ENCODE measurements around the gene SOCS1.

SOCS1 gene

DNA sequence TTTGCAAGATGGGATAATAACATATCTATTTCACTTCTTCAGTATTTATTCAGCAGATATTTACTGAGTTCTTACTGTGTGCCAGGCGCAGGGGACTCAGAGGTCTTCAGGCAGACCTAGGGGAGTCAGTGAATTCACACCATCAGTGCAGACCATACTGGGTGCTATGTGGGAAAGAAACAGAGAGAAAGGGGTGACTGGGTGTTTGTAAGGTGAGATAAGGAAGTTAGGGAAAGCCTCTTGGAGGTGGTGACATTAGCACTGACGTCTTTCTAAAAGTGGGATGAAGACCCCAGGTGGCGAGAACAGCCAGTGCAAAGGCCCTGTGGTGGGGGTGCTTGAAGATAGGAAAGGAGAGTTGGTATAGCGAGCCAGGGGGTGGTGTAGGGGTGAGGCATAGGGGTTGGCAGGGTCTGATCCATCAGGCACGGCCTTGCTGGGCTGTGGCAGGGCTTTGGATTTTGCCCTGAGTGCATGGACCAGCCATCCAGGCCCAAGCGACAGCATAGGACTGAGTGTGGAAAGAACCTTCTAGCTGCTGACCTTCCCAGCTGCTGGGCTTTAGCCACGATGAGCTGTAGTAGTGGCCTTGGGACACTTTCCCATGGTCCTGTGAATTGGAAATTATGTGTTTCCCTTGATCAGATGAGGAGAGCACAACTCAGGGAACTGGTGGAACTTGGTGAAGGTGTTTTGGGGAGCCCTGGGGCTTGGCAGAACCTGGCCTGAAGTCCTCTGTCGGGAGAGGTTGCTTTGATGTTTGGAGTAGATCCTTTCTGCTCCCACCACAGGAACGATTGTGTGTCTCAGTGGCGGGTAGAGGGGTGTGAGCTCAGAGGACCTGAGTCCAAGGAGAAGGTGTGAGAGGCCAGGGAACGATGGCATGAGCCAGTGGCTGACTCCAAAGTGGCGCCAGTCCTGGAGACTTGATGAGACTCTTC, 3.9 kb upstream of the SOCS1 start:
- no peak for DNase-seq

DNA sequence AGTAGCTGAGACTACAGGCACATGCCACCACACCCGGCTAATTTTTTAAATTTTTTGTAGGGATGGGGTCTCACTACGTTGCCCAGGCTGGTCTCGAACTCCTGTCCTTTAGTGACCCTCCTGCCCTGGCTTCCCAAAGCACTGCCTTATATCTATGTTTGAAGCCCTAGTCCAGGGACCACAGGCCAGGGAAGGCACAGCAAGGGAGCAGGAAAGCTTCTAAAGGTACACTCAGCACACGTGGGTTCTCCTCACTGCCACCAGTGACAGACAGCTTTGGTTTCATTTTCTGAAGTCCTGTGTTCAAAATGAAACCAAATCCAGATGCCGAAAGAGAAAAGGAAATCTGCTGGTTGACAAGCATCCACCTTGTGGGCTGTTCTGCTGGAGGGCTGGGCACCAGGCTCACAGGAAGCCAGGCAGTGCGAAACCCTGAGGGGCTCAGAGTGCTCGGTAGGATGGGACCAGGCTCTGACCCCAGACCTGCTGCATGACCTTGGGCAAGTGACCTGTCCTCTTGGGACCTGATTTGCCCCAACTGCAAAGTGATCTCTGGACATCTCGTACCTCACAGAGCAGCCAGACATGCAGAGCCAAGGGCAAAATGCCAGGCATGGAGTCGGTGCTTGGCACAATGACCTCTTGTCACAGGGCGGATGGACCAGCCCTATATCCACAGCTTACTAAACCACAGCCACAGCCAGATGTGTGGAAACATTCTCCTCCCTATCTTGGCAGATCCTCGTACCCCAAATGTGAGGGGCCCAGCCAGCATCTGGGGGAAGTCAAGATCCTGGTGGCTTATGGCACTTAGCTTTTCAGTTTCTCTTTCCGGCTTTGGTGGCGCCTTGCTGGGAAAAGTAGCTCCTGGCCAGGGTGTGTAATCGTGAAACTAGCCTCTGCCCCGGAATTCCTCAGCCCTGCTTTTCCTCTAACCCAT, 2.8 kb upstream of the SOCS1 start:
- no peak for DNase-seq

DNA sequence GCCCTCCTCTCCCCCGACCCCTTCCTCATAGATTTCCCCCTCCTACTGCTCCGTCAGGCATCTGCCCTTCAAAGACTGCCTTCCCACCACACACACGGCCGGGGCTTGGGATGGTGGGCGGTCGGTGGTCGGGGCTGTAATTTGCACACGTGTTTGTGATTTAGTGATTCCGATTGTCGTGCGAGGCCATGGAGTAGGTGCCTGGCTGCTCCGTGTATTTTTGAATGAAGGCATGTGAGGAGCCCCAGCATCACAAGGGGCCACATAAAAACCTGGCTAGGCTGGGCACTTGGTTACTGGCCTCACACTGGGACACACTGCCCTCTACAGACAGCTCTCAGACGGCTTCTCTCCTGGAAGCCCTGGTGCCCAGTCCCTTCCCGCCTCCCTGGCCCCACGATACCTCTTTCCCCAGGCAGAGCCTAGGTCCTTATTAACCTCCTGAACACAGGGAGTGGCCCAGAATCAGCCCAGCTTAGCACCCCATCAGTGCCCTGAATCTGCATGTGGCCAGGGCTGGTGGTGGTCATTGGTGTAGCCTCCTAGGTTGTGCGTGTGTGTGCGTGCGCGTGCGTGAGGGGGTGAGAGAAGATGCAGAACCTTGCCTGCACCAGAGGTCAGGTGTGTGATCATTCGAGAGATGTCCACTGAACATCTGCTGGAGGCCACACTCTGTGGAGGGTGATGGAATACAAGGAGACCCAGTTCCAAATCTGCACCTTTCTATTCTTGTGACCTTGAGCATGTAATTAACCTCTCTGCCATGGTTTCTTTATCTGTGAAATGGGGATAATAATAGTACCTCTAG, 1.3 kb upstream of the SOCS1 start:
- DNase-seq = peak; percentile 81

DNA sequence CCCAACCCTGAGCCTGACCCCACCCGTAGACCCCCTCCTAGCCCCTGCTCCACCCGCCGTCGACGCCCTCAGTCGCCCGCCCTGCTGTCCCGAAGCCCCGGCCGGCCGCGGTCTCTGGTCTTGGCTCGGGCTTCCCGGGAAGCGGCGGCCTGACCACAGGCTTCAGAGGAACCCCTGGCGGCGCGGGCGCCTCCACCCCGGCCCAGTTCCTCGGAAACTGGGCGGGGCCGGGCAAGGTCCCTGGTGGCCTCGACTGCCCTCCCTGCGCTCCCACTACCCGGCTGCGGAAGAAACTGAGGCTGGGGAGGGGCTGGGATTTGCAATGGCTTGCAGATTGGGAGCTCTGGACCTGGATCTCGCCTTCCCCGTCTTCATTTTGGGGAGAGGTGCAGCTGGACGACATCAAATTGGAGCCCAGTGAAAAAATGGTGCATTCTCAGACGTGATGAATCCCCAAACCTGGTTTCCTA, 692 bp upstream of the SOCS1 start:
- DNase-seq = peak; percentile 50

DNA sequence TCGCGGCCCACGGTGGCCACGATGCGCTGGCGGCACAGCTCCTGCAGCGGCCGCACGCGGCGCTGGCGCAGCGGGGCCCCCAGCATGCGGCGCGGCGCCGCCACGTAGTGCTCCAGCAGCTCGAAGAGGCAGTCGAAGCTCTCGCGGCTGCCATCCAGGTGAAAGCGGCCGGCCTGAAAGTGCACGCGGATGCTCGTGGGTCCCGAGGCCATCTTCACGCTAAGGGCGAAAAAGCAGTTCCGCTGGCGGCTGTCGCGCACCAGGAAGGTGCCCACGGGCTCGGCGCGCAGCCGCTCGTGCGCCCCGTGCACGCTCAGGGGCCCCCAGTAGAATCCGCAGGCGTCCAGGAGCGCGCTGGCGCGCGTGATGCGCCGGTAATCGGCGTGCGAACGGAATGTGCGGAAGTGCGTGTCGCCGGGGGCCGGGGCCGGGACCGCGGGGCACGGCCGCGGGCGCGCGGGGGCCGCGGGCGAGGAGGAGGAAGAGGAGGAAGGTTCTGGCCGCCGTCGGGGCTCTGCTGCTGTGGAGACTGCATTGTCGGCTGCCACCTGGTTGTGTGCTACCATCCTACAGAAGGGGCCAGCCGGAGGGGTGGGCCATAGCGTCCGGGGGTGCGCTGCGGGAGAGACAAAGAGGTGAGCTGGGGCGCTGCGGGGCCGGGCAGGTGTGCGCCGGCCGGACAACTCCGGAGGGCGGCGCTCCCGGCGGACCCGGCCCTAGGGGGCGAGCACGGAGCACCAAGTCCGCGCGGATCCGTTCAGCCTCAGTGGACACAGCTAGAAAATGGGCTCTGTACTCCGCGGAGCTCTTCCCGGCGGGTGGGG, 879 bp downstream of the SOCS1 start:
- DNase-seq = peak; percentile 37

DNA sequence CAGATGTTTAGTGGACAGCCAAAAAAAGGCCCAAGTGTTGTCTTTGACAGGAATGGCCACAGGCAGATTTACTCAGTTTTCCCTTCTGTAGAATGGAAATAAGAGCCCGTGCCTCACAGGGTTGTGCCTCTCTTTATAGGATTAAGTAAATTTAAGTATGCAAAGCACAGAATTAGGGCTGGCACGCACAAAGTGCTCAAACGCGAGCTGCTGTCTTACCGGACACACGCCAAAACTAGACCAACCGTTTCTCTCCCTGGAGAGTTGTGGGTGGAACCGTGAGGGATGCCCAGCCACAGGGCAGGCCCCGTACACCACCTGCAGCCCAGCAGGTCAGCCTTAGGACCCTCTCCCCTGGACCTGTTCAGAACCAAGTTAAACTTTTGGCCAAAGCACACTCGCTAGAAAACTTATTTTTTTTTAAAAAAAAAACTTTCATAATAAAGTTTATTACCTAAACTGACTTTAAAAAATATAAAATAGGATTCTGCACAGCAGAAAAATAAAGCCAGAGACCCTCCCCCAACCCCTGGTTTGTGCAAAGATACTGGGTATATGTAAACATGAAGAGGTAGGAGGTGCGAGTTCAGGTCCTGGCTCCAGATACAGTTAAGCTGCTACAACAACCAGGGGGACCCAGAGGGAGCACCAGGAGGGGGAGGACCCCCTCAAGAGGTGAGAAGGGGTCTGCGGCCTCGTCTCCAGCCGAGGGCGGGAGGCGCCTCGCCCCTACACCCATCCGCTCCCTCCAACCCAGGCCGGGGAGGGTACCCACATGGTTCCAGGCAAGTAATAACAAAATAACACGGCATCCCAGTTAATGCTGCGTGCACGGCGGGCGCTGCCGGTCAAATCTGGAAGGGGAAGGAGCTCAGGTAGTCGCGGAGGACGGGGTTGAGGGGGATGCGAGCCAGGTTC, 1.8 kb downstream of the SOCS1 start:
- no peak for DNase-seq

DNA sequence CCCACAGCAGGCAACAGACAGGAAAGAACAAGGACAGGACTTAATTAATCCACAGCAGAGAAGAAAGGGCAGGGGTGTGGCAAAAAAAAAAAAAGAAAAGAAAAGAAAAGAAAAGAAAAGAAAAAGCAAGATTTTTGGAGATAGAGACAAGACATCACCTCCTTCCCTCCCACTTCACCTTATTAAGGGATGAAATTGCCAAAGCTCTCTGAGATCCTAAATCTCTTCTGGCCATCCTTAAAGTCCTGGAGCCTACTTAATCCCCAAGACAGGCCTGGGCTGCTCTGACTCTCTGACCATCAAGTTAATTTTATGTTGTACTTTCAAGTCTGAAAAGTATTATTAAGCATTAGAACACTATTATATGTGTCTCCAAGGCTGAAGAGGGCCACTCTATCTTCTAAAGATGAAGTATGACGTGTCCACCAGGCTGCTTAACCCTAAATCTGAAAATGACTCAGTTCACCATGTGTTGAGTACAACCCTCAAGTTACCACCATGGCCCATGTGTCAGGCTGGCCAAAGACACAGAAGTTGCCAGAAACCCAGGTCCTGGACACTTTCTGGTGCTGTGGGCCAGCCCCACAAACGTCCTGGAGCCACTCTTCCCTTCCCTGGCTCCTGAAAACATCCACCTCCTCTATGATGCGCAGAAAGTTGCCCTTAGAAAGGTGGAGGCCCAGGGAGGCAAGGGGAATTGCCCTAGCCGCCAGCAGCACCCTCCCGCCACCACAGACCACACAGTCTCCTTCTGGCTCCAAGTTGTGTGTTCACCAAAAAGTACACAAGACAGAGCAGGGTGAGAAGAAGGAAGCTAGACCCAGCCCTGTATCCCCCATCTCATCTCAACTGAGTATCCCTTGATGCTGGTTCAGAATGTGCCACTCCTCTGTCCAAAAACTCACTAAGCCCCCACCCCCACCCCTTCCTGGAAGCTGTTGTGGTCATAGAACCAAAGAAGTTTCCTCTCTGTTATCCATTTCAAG, 2.7 kb downstream of the SOCS1 start:
- no peak for DNase-seq

DNA sequence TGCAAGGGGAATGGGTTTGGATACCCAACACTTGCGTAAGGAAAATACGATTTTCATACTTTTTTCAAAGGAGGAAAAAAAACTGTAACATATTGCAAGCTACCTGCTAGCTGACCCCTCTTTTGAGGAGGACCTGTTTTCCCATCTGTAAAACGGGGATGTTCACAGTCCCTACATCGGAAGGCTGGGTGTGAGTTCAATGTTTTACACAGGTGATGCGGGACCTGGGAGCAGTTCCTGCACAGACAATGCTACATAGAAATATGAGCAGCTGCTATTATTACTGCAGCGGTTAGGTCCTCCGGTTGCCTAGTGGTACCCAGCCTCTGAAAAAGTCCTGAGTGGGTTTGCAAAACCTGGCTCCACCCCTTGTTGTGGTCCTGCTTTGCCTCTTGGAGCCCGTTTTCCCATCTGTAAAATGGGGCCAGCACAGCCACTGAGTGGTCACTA, 3.5 kb downstream of the SOCS1 start:
- DNase-seq = no peak

DNA sequence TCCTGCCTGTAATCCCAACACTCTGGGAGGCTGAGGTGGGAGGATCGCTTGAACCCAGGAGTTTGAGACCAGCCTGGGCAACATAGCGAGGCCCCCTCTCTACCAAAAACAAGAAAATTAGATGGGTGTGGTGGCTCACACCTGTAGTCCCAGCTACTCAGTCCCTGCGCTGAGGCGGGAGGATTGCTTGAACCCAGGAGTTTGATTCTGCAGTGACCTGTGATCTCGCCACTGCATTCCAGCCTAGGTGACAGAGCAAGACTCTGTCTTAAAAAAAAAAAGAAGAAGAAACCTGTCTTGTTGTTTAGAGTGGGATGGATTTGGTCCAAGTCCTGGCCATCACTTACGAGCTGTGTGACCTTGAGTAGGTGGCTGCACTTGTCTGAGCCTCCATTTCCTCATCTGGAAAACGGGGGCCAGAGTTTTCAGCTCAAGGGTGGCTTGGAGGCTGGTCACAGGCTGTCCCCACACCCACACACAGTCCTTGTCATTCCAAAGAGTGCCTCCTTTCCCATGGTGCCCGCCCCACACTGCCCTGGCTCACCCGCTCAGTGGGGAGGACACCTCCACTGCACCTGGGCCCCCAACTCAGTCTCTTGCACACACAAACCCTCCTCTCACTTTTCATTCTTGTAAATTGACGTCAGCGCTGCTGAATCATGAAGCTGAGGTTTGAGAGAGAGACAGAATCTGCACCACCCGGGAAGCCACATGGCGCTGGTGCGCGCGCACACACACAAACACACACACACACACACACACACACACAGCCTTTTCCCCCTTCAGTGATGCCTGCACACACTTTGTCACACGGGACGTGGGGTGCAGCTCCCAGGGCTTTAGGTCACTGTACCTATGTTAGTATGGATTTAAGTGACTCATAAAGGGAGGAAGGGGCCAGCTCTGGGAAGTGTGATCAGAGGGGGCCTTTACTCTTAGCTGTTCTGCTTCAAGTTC, 4.2 kb downstream of the SOCS1 start:
- DNase-seq = no peak

DNA sequence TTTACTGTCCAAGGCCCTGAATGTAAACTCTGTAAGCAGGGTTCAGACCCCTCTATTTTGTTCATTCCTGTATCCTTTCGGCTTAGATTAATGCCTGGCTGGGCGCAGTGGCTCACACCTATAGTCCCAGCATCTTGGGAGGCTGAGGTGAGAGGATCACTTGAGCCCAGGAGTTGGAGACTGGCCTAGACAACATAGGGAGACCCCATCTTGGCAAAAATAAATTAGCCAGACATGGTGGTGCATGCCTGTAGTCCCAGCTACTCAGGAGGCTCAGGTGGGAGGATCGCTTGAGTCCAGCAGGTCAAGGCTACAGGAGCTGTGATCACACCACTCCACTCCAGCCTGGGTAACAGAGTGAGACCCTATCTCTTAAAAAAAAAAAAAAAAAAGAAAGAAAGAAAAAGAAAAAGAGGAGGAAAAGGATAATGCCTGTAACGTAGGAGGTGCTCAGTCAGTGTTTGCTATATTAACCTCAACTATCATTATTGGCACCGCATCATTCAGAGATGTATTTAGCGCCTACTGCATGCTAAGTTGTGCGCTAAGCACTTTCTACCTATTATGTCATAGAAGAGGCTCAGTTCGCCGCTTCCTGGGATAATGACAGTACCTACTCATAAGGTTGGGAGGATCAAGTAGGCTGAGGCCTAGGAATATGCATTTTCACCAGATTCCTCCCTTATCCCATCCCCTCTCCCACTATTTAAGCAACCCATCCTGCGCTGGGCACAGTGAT, 5.0 kb downstream of the SOCS1 start:
- no peak for DNase-seq

DNA sequence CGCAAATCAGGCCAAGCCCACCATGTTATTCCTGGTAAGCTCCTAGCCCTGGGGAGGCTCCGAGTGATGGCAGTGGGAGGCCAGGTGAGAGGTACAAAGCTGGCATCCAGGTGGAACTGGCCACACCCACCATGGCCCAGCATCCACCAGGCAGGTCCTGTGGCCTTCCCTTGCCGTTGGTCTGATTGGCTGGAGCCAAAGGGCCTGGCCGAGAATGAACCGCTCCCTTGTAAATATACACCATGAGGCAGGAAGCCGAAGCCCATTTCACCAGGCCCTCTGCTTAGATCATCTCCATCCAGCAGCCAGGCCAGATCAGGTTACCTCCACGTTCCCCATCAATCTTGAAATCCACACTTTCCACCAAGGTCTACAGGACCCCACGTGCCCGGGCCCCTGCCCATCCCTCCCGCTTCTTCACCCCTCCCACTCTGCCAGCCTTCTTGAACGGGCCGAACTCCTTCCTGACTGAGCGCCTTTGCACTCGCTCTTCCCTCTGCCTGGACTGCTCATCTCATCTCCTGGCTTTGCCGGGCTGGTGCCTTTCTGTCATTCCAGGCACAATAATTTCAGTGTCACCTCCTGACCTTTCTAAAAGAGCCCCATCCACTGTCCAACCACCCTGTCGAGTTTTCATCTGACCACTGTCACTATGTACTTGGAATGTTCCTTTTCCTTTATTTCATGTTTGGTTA, 5.8 kb downstream of the SOCS1 start:
- DNase-seq = no peak

DNA sequence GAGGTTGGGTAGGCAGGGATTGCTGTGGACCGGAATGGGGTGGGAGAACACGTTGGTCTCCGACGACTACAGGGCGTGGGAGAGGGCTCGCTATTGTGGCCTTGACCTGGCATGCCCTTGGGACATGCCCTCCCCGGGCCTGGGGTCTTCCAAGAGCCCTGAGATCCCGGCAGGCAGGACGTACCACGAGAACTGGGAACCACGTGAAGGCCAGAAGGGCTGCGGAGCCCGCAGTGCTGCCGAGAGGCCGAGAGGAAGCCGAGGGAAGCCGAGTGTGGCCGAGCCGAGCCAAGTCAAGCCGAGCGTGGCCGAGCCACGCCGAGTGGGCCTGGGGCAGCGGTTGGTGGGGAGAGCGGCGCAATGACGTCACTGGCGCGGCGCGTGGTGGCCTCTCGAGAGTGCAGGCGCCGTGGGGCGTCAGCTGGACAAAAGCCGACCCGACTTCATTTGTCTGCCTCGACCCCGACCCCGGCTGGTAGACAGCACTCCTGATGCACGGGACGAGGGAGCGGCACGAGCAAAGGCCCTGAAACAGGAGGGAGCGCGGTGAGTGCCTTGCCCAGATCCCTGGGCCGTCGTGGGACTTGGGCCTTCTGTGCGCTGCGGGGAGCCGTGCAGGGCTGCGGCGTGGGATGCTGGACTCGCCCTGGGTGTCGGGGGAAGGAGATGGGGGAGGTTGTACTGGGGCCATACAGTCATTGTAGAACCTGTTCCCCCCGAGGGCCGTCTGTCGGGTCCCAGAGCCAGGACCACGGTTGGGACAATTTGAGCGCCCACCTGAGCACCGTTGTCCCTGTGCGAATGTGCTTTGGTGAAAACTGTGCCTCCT, 6.6 kb downstream of the SOCS1 start:
- DNase-seq = no peak

DNA sequence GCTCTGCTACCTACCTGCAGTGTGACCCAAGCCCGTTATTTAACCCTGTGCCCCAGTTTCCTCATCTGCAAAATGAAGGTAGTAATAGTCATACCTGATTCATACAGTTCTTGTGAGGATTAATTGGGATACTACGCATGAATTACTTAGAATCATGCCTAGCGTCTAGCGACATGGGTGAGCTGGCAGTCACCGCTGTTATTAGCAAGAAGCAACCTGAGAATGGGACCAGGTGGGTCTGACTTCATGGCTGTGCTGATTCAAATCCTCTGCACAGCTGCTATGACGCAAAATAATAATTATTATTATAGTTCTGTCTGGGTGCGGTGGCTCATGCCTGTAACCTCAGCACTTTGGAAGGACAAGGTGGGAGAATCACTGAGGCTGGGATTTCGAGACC, 7.9 kb downstream of the SOCS1 start:
- no peak for DNase-seq

DNA sequence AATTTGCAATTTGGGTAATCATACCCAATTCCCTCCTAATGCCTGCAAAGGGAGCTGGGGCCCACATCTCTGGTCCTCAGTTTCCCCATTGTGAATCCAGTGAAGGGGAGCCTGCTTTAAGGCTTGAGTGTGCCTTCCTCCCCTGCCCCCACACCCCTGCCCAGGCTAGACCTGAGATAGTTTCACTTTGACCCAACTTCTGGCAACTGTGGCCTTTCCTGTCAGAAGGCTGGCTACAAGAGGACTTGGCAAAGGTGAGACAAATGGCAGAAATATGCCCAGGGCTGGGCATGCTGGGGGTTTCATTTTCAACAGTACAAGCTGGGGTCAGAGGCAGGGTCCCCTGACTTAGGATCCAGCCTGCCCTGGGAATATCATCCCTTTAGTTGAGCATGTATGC, 10.0 kb downstream of the SOCS1 start:
- no peak for DNase-seq

DNA sequence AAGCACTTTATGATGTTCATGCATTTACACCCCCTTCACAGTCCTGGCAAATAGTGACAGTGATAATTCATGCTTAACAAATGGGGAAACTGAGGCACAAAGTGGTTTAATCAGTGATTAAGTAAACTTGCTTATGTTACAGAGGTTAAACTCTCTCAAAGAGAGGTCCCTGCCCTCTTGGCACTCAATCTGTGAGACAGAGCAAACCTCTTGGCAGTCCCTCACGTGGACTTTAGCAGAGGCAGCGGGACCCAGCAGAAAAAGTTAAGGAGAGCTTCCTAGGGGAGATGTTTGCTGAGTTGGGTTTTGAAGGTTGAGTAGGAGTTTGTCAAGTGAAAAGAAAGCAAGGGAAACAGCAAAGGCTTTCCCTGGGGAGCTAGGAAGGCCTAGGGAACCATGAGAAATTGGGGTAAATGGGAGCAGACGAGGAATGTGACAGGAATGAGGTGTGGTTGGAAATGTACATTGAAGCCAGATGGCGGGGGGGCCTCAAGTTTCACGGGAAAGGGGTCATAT, 10.7 kb downstream of the SOCS1 start:
- no peak for DNase-seq

DNA sequence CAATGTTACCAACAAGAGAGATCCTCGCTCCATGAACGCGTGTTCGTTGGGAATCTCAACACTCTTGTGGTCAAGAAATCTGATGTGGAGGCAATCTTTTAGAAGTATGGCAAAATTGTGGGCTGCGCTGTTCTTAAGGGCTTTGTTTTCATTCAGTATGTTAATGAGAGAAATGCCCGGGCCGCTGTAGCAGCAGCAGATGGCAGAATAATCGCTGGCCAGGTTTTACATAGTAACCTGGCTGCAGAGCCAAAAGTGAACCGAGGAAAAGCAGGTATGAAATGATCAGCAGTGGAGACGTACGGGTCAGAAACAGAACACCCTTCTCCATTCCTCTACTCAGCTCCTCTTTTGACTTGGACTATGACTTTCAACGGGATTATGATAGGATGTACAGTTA, 13.3 kb downstream of the SOCS1 start:
- DNase-seq = no peak
